Measurements from ENCODE around the gene PTGIS. TPM values are rescaled to one million over a fixed set of nuclear protein-coding genes. Genes with fewer than 3 reads are reported as not detected.

PTGIS gene
- polyA plus RNA-seq, 3 donors from 2014 or later, result not detected

- peaks cover 0 to 3% (median 0%) of the 10 kb centered on the region in 3 donors for H3K36me3 Mint-ChIP-seq
- no peaks in the 10 kb centered on the region for H3K9me3 Mint-ChIP-seq
- H3K4me1 Mint-ChIP-seq, result peaks cover 54 to 60% of the 10 kb centered on the region in 2 donors
- no peak for DNase-seq
- H3K4me3 Mint-ChIP-seq, result peak overlapping the region in 1 of 5 donors; percentile 30
- H3K27ac Mint-ChIP-seq, result peak overlapping the region in 1 of 6 donors; percentile 53
- H3K27me3 Mint-ChIP-seq (ENCODE audit: low read depth in 3 of 3), result peaks cover 0 to 11% (median 6%) of the 10 kb centered on the region in 3 donors
Observed at GRCh38 chr20:49591217-49591865, 23.4 kb upstream of the PTGIS start.

GRCh38 chr20:49590163-49591017 is 22.5 kb upstream of the PTGIS start:
- H3K9me3 Mint-ChIP-seq, result no peaks in the 10 kb centered on the region
- peaks cover 46 to 54% of the 10 kb centered on the region in 2 donors for H3K4me1 Mint-ChIP-seq
- peaks cover 3 to 12% (median 6%) of the 10 kb centered on the region in 3 donors for H3K27me3 Mint-ChIP-seq (ENCODE audit: low read depth in 3 of 3)
- peaks cover 0 to 3% (median 0%) of the 10 kb centered on the region in 3 donors for H3K36me3 Mint-ChIP-seq
- H3K27ac Mint-ChIP-seq, result no peak overlapping the region
- no peak for DNase-seq
- peak overlapping the region in 1 of 5 donors; percentile 19 for H3K4me3 Mint-ChIP-seq

GRCh38 chr20:49589747-49590146 is 21.8 kb upstream of the PTGIS start:
- Mint-ChIP-seq H3K4me1 (peaks cover 46 to 54% of the 10 kb centered on the region in 2 donors), H3K27ac (no peak overlapping the region), H3K4me3 (no peak overlapping the region), H3K36me3 (peaks cover 0 to 3% (median 0%) of the 10 kb centered on the region in 3 donors), H3K9me3 (no peaks in the 10 kb centered on the region), H3K27me3 (ENCODE audit: low read depth in 3 of 3) (peaks cover 6 to 9% (median 7%) of the 10 kb centered on the region in 3 donors)
- DNase-seq, result no peak

GRCh38 chr20:49587111-49587570 is 19.2 kb upstream of the PTGIS start:
- Mint-ChIP-seq H3K36me3 (peaks cover 0 to 4% (median 3%) of the 10 kb centered on the region in 3 donors), H3K9me3 (peaks cover 0 to 2% (median 0%) of the 10 kb centered on the region in 6 donors), H3K27ac (no peak overlapping the region), H3K4me1 (peaks cover 23 to 39% of the 10 kb centered on the region in 2 donors), H3K27me3 (ENCODE audit: low read depth in 3 of 3) (peaks cover 4 to 14% (median 10%) of the 10 kb centered on the region in 3 donors), H3K4me3 (no peak overlapping the region)
- no peak for DNase-seq

- H3K4me3 Mint-ChIP-seq, result no peak overlapping the region
- H3K27ac Mint-ChIP-seq, result peak overlapping the region in 3 of 6 donors; percentile 2 to 91 (median 39)
- peaks cover 4 to 12% (median 10%) of the 10 kb centered on the region in 3 donors for H3K27me3 Mint-ChIP-seq (ENCODE audit: low read depth in 3 of 3)
- peaks cover 0 to 2% (median 0%) of the 10 kb centered on the region in 6 donors for H3K9me3 Mint-ChIP-seq
- DNase-seq, result no peak
- H3K4me1 Mint-ChIP-seq, result peaks cover 15 to 29% of the 10 kb centered on the region in 2 donors
- H3K36me3 Mint-ChIP-seq, result peaks cover 0 to 4% (median 3%) of the 10 kb centered on the region in 3 donors
Observed at GRCh38 chr20:49585585-49586245, 17.8 kb upstream of the PTGIS start.

GRCh38 chr20:49584418-49585382 is 16.8 kb upstream of the PTGIS start:
- peaks cover 0 to 4% (median 0%) of the 10 kb centered on the region in 3 donors for H3K36me3 Mint-ChIP-seq
- H3K4me1 Mint-ChIP-seq, result peaks cover 11 to 26% of the 10 kb centered on the region in 2 donors
- H3K4me3 Mint-ChIP-seq, result peak overlapping the region; percentile 40 to 78 (median 46)
- DNase-seq, result peak; percentile 13 to 45 (median 17)
- H3K27ac Mint-ChIP-seq, result peak overlapping the region in 5 of 6 donors; percentile 32 to 91 (median 88)
- H3K9me3 Mint-ChIP-seq, result peaks cover 0 to 2% (median 0%) of the 10 kb centered on the region in 6 donors
- H3K27me3 Mint-ChIP-seq (ENCODE audit: low read depth in 3 of 3), result peaks cover 4 to 11% (median 9%) of the 10 kb centered on the region in 3 donors

- peak overlapping the region in 1 of 6 donors; percentile 12 for H3K27ac Mint-ChIP-seq
- H3K4me3 Mint-ChIP-seq, result peak overlapping the region in 1 of 5 donors; percentile 38
- no peak for DNase-seq
- H3K36me3 Mint-ChIP-seq, result peaks cover 0 to 4% (median 0%) of the 10 kb centered on the region in 3 donors
- peaks cover 4 to 11% (median 9%) of the 10 kb centered on the region in 3 donors for H3K27me3 Mint-ChIP-seq (ENCODE audit: low read depth in 3 of 3)
- peaks cover 11 to 28% of the 10 kb centered on the region in 2 donors for H3K4me1 Mint-ChIP-seq
- peaks cover 0 to 2% (median 0%) of the 10 kb centered on the region in 6 donors for H3K9me3 Mint-ChIP-seq
Observed at GRCh38 chr20:49583669-49584417, 15.9 kb upstream of the PTGIS start.

GRCh38 chr20:49583343-49583668 is 15.4 kb upstream of the PTGIS start:
- Mint-ChIP-seq H3K27ac (no peak overlapping the region), H3K36me3 (peaks cover 0 to 4% (median 0%) of the 10 kb centered on the region in 3 donors), H3K4me1 (peaks cover 11 to 31% of the 10 kb centered on the region in 2 donors), H3K27me3 (ENCODE audit: low read depth in 3 of 3) (peaks cover 4 to 12% (median 9%) of the 10 kb centered on the region in 3 donors), H3K9me3 (peaks cover 0 to 2% (median 0%) of the 10 kb centered on the region in 6 donors), H3K4me3 (no peak overlapping the region)
- no peak for DNase-seq

GRCh38 chr20:49582413-49583334 is 14.7 kb upstream of the PTGIS start:
- H3K9me3 Mint-ChIP-seq, result peaks cover 0 to 2% (median 0%) of the 10 kb centered on the region in 6 donors
- H3K27ac Mint-ChIP-seq, result no peak overlapping the region
- H3K4me3 Mint-ChIP-seq, result no peak overlapping the region
- no peak for DNase-seq
- peaks cover 16 to 35% of the 10 kb centered on the region in 2 donors for H3K4me1 Mint-ChIP-seq
- peaks cover 0 to 4% (median 0%) of the 10 kb centered on the region in 3 donors for H3K36me3 Mint-ChIP-seq
- H3K27me3 Mint-ChIP-seq (ENCODE audit: low read depth in 3 of 3), result peaks cover 4 to 17% (median 9%) of the 10 kb centered on the region in 3 donors

- H3K9me3 Mint-ChIP-seq, result peaks cover 0 to 2% (median 0%) of the 10 kb centered on the region in 6 donors
- no peak overlapping the region for H3K27ac Mint-ChIP-seq
- peaks cover 4 to 18% (median 9%) of the 10 kb centered on the region in 3 donors for H3K27me3 Mint-ChIP-seq (ENCODE audit: low read depth in 3 of 3)
- peaks cover 20 to 47% of the 10 kb centered on the region in 2 donors for H3K4me1 Mint-ChIP-seq
- H3K4me3 Mint-ChIP-seq, result no peak overlapping the region
- no peak for DNase-seq
- peaks cover 0 to 6% (median 5%) of the 10 kb centered on the region in 3 donors for H3K36me3 Mint-ChIP-seq
Observed at GRCh38 chr20:49581482-49581881, 13.5 kb upstream of the PTGIS start.

- H3K4me1 Mint-ChIP-seq, result peaks cover 20 to 54% of the 10 kb centered on the region in 2 donors
- no peak overlapping the region for H3K27ac Mint-ChIP-seq
- H3K36me3 Mint-ChIP-seq, result peaks cover 0 to 8% (median 8%) of the 10 kb centered on the region in 3 donors
- peaks cover 0 to 2% (median 0%) of the 10 kb centered on the region in 6 donors for H3K9me3 Mint-ChIP-seq
- no peak overlapping the region for H3K4me3 Mint-ChIP-seq
- no peak for DNase-seq
- H3K27me3 Mint-ChIP-seq (ENCODE audit: low read depth in 3 of 3), result peaks cover 4 to 17% (median 10%) of the 10 kb centered on the region in 3 donors
Observed at GRCh38 chr20:49580813-49581174, 12.9 kb upstream of the PTGIS start.
